ENCODE results near the gene ATXN7L2. TPM values are rescaled to one million over a fixed set of nuclear protein-coding genes. Genes with fewer than 3 reads are reported as not detected.
A peak's percentile ranks its signal among the peaks of the same experiment; 100 is the strongest.

The ATXN7L2 gene
- total RNA-seq, 2 experiments from 2014 or later: 10.2 to 11.6 TPM

DNA sequence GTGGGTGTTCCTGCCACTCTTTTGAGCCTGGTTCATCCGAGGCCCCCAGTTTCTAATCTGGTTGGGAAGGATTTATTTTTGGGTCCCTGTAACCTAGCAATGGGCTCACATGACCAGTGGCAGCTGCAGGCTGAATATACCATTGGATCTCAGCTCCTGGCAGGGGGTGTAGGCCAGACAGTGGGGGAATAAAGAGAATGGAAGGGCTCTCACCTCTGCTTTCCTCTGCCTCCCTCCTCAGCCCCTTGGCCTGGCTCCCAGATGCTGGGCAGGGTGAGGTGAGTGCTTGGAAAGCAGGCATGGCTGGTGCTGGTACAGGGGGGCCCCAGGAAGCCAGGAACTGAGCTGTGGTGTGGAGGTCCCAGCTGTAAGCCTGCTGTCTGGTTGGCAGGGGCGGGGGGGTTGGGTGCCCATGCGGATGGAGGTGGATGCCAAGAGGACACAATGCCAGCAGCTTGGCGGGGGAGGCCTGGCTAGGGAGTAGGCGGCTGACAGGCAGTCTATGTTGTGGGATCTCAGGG is 52.3 kb downstream of the ATXN7L2 start:
- peaks cover 21% of the 10 kb centered on the region for H3K4me1 Mint-ChIP-seq (ENCODE audit: low read depth)
- H3K4me3 Mint-ChIP-seq: no peak overlapping the region
- no peaks in the 10 kb centered on the region for H3K36me3 Mint-ChIP-seq (ENCODE audit: low read depth)
- CTCF ChIA-PET: interaction anchor here (2.3 to 26.3 kb wide), 2 partner anchors 10 to 32 kb away, joined by 15 to 1507 read pairs; partner anchors contain the start of genes AMIGO1 and CYB561D1
- H3K9me3 Mint-ChIP-seq (ENCODE audit: insufficient read depth): no peaks in the 10 kb centered on the region
- no peak overlapping the region for H3K27ac Mint-ChIP-seq
- ATAC-seq (no peak), DNase-seq (no peak)
- peaks cover 5% of the 10 kb centered on the region for H3K27me3 Mint-ChIP-seq (ENCODE audit: low read depth)
- POLR2A ChIA-PET: no interaction called here

DNA sequence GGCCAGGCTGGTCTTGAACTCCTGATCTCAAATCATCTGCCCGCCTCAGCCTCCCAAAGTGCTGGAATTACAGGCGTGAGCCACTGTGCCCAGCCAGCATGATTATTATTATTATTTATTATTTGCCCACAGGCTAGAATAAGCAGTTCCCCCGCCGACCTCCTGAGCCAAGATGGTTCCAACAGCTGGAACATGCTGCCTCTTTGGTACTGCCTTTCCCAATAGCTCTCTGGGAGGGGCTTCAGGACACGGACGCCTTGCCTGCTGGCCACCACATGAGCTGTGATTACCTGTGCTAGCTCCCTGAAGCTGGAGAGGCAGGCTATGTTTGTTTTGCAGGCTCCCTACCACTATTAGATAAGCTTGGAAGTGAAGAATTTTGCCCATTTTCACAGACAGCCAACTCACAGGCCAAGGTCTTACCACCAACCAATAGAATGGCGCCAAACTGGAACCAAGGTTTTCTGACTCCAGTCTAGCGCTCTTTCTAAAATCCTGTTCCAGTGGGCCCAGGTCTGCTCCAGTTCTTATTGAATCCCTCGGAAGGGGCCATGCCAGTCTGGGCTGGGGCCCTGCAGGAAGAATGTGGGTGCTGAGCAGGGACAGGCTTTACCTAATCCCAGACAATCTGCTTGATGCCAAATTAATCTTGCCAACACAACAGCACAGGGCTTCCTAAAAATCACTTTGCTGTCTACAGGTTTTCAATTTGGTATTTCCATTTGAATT is 53.9 kb downstream of the ATXN7L2 start:
- ChIA-PET POLR2A (interaction anchor here (1.5 kb wide), 1 partner anchor 11 kb away, joined by 5 read pairs; the partner anchor contains the start of gene GNAI3), CTCF (interaction anchor here (1.6 to 26.3 kb wide), 4 partner anchors 8 to 103 kb away, joined by 5 to 1507 read pairs (median 20); partner anchors contain the start of genes AMIGO1 and CYB561D1)
- ATAC-seq (no peak), DNase-seq (peak; percentile 5)
- Mint-ChIP-seq H3K27me3 (ENCODE audit: low read depth) (peaks cover 5% of the 10 kb centered on the region), H3K4me1 (ENCODE audit: low read depth) (peaks cover 5% of the 10 kb centered on the region), H3K27ac (no peak overlapping the region), H3K4me3 (no peak overlapping the region), H3K9me3 (ENCODE audit: insufficient read depth) (no peaks in the 10 kb centered on the region), H3K36me3 (ENCODE audit: low read depth) (no peaks in the 10 kb centered on the region)

DNA sequence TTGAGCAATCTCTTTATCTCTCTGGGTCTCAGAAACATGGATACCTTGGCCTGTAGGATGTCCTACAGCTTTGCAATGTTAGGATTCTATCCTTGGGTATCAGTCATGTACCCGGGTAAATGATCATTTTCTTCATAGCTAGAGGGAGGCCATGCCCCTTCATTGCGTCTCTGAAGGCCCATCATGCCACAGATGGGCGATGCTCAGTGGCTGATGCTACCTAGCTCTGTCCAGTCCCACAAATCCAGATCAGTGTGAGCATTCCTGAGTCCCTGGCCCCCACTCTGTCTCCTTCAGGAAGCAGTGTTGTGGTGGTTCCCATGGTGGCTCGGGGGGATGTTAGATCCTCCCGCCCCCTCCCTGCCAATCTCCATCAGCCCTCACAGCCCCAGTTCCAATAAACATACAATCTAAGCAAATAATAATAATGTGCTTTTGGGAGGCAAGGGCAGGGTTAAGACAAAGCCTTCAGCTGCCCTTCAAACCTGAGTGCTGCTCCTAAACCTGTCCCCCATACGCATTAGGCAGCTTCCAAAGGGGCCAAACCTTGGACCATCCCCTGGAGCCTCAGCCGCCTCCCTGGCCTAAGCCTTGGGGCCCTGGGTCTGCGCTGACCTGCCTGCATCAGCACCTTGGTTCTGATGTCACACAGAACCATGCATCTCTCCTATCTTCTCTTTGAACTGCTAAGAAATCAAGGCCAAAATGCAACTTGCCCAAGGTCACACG is 55.3 kb downstream of the ATXN7L2 start:
- Mint-ChIP-seq H3K36me3 (ENCODE audit: low read depth) (no peaks in the 10 kb centered on the region), H3K9me3 (ENCODE audit: insufficient read depth) (no peaks in the 10 kb centered on the region), H3K4me1 (ENCODE audit: low read depth) (no peaks in the 10 kb centered on the region), H3K27me3 (ENCODE audit: low read depth) (peaks cover 5% of the 10 kb centered on the region), H3K4me3 (no peak overlapping the region), H3K27ac (peak overlapping the region; percentile 6)
- CTCF ChIA-PET: interaction anchor here (1.6 to 26.3 kb wide), 4 partner anchors 9 to 102 kb away, joined by 5 to 1507 read pairs (median 20); partner anchors contain the start of genes AMIGO1, CYB561D1 and GNAI3
- POLR2A ChIA-PET: interaction anchor here (0.8 to 1.6 kb wide), 2 partner anchors 9 to 45 kb away, joined by 3 to 6 read pairs; partner anchors contain the start of genes CYB561D1 and GNAI3
- ATAC-seq (no peak), DNase-seq (peak; percentile 13)

DNA sequence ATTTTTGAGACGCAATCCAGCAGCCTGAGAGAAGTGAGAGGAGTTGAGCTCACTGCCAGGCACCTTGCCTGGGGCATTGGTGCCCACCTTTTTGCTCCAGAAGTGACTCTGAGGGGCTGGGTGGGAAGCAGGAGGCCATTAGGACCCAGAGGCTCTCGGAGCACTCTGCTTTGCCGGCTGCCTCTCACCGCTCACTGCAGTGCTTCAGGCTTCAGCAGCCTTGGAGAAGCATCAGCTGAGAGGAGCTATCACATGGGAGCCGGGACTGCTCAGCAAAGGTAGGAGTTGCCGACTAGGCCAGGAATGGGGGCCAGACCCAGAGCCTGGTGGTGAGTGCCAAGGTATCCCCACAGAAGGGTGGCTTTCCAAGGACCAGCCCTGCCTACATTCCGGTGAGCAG is 56.0 kb downstream of the ATXN7L2 start, which contains the start of gene GPR61:
TSS of gene GPR61 (plus strand) at position 197 of the 400 bp plus-strand sequence. CDS start 3,151 bp downstream, outside the sequence.
- Mint-ChIP-seq H3K36me3 (ENCODE audit: low read depth) (no peaks in the 10 kb centered on the region), H3K4me3 (no peak within 1 kb of the TSS), H3K27me3 (ENCODE audit: low read depth) (peaks cover 5% of the 10 kb centered on the region), H3K4me1 (ENCODE audit: low read depth) (no peaks in the 10 kb centered on the region), H3K27ac (peak within 1 kb of the TSS; percentile 6), H3K9me3 (ENCODE audit: insufficient read depth) (no peaks in the 10 kb centered on the region)
- peak; percentile 16 for DNase-seq
- ChIA-PET CTCF (interaction anchor here (1.6 to 26.3 kb wide), 3 partner anchors 8 to 101 kb away, joined by 5 to 1507 read pairs (median 35); partner anchors contain the start of genes AMIGO1, CYB561D1 and GNAI3), POLR2A (interaction anchor here (0.8 to 1.6 kb wide), 2 partner anchors 9 to 46 kb away, joined by 3 to 6 read pairs; partner anchors contain the start of genes CYB561D1 and GNAI3)
- ATAC-seq: no peak

DNA sequence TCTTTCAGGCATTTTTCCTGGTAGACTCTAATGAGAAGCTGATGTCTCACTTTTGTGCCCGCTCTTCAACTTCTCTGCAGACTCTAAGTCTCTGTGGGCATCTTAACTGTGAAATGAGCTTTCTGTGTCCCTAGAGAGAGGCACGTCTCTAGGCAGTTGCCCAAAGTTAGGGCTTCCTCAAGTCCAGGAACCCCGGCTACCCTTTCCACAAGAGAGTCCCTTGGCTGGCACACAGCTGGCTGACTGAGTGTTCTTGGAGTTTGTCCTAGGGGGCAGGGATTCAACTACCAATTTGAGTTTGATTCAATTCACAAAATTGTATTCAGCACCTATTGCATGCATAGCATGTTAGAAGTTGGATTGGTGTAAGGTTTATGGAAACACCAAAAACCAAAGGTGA is 57.4 kb downstream of the ATXN7L2 start:
- DNase-seq: peak; percentile 6
- Mint-ChIP-seq H3K27ac (no peak overlapping the region), H3K4me3 (no peak overlapping the region), H3K36me3 (ENCODE audit: low read depth) (no peaks in the 10 kb centered on the region), H3K27me3 (ENCODE audit: low read depth) (peaks cover 5% of the 10 kb centered on the region), H3K9me3 (ENCODE audit: insufficient read depth) (no peaks in the 10 kb centered on the region), H3K4me1 (ENCODE audit: low read depth) (peaks cover 3% of the 10 kb centered on the region)
- no peak for ATAC-seq
- ChIA-PET CTCF (interaction anchor here (1.6 to 26.3 kb wide), 5 partner anchors 9 to 233 kb away, joined by 5 to 1507 read pairs (median 31); partner anchors contain the start of genes AMIGO1 and CYB561D1), POLR2A (no interaction called here)

Other genes starting within 250 kb of the ATXN7L2 start
- gene CELSR2, start 234.4 kb upstream of the ATXN7L2 start, total RNA-seq: 1 to 10 TPM; 4.9 to 5.2 TPM
- 10 to 100 TPM; 38.2 to 40.7 TPM for gene PSRC1, start 200.8 kb upstream of the ATXN7L2 start, total RNA-seq
- not detected for gene MYBPHL, start 176.9 kb upstream of the ATXN7L2 start, total RNA-seq
- 10 to 100 TPM; 10.8 to 14.0 TPM for gene SORT1, start 86.0 kb upstream of the ATXN7L2 start, total RNA-seq
- gene PSMA5, start 57.5 kb upstream of the ATXN7L2 start, total RNA-seq: 100 to 1,000 TPM; 174 to 189 TPM
- gene SYPL2, start 17.4 kb upstream of the ATXN7L2 start, total RNA-seq: not detected
- gene CYB561D1, start 10.2 kb downstream of the ATXN7L2 start, total RNA-seq: 10 to 100 TPM; 19.0 to 19.8 TPM
- 1 to 10 TPM; 1.6 to 2.2 TPM for gene AMIGO1, start 25.8 kb downstream of the ATXN7L2 start, total RNA-seq
- not detected for gene GPR61, start 56.0 kb downstream of the ATXN7L2 start, total RNA-seq
- 10 to 100 TPM in 1 of 2 experiments, 1 to 10 TPM in 1; 9.6 to 10.2 TPM for gene GNAI3, start 64.7 kb downstream of the ATXN7L2 start, total RNA-seq
- gene GNAT2, start 135.7 kb downstream of the ATXN7L2 start, total RNA-seq: not detected
- gene AMPD2, start 135.9 kb downstream of the ATXN7L2 start, total RNA-seq: 100 to 1,000 TPM; 123 to 133 TPM
- 10 to 100 TPM; 17.0 to 18.5 TPM for gene GSTM4, start 172.2 kb downstream of the ATXN7L2 start, total RNA-seq
- gene GSTM2, start 184.2 kb downstream of the ATXN7L2 start, total RNA-seq: 10 to 100 TPM; 18.2 to 19.3 TPM
- 10 to 100 TPM; 30.2 to 31.5 TPM for gene GSTM1, start 203.9 kb downstream of the ATXN7L2 start, total RNA-seq
- gene GSTM5, start 228.3 kb downstream of the ATXN7L2 start, total RNA-seq: under 1 TPM in 1 of 2 experiments, not detected in 1; 0.05 TPM

Data from activated CD8-positive, alpha-beta T cell treated with anti-CD3 and anti-CD28 coated beads, Interleukin-2, amount 10 ng/mL, durations not matched to agents 7 days and 5 days (primary cell).